IPS DF 4.7 (cell line): ENCODE data around the gene KRTAP10-1.

Experiments used
- DNase-seq: peaks from one replicate; pipeline ENCODE4 v3.0.0-alpha.2; 2013; ENCODE audit warnings: low spot score; ENCODE audit errors: extremely low read depth

Gene KRTAP10-1

GRCh38 chr21:44548922-44549321, 8.9 kb upstream of the KRTAP10-1 start:
- peak; percentile 53 for DNase-seq

- no peak for DNase-seq
Observed at GRCh38 chr21:44548381-44548780, 8.4 kb upstream of the KRTAP10-1 start.

GRCh38 chr21:44547656-44548331, 7.8 kb upstream of the KRTAP10-1 start:
- DNase-seq, result no peak

GRCh38 chr21:44544566-44544965, 4.6 kb upstream of the KRTAP10-1 start:
- no peak for DNase-seq

- no peak for DNase-seq
Observed at GRCh38 chr21:44542716-44543115, 2.7 kb upstream of the KRTAP10-1 start.

- no peak for DNase-seq
Observed at GRCh38 chr21:44540741-44541288, 820 bp upstream of the KRTAP10-1 start.

GRCh38 chr21:44539046-44539445, 949 bp downstream of the KRTAP10-1 start:
- no peak for DNase-seq

GRCh38 chr21:44537930-44538911, 1.8 kb downstream of the KRTAP10-1 start:
- DNase-seq, result no peak

- DNase-seq, result no peak
Observed at GRCh38 chr21:44535963-44536362, 4.0 kb downstream of the KRTAP10-1 start.

GRCh38 chr21:44534688-44535087, 5.3 kb downstream of the KRTAP10-1 start:
- no peak for DNase-seq

- DNase-seq, result no peak
Observed at GRCh38 chr21:44533891-44534627, 5.9 kb downstream of the KRTAP10-1 start.

GRCh38 chr21:44533121-44533890, 6.7 kb downstream of the KRTAP10-1 start:
- DNase-seq, result no peak

- DNase-seq, result no peak
Observed at GRCh38 chr21:44532712-44533111, 7.3 kb downstream of the KRTAP10-1 start.

GRCh38 chr21:44531606-44532564, 8.1 kb downstream of the KRTAP10-1 start:
- no peak for DNase-seq

- DNase-seq, result no peak
Observed at GRCh38 chr21:44530903-44531605, 8.9 kb downstream of the KRTAP10-1 start.

- no peak for DNase-seq
Observed at GRCh38 chr21:44530221-44530902, 9.6 kb downstream of the KRTAP10-1 start.

GRCh38 chr21:44529503-44530125, 10.4 kb downstream of the KRTAP10-1 start:
- DNase-seq, result no peak

GRCh38 chr21:44529011-44529421, 11.0 kb downstream of the KRTAP10-1 start:
- no peak for DNase-seq
